H9 (cell line): ENCODE results near the gene SIGLEC1. TPM values are rescaled to one million over a fixed set of nuclear protein-coding genes. Genes with fewer than 3 reads are reported as not detected.

Experiments
- DNase-seq: peaks from one replicate; pipeline ENCODE4 v3.0.0-alpha.2; 2017
- H2AFZ ChIP-seq: one replicate; pipeline ENCODE4 v1.6.1; 2013; ENCODE audit warnings: mild to moderate bottlenecking, low read length, control low read depth, moderate library complexity
- H2AK5ac ChIP-seq: 2 replicates; pipeline ENCODE4 v1.6.1; 2013; ENCODE audit warnings: low read length, control low read depth, mixed read lengths; ENCODE audit not compliant: insufficient read length
- H2BK120ac ChIP-seq: one replicate; pipeline ENCODE4 v1.6.1; 2013; ENCODE audit warnings: low read depth, mild to moderate bottlenecking, low read length, control low read depth, inconsistent platforms; ENCODE audit not compliant: poor library complexity, severe bottlenecking
- H2BK12ac ChIP-seq: 2 replicates; pipeline ENCODE4 v1.6.1; 2013; ENCODE audit warnings: low read length, control low read depth, mixed read lengths, low read depth; ENCODE audit not compliant: insufficient read length
- H2BK15ac ChIP-seq: 2 replicates; pipeline ENCODE4 v1.6.1; 2013; ENCODE audit warnings: low read depth, low read length, control low read depth
- H2BK20ac ChIP-seq: one replicate; pipeline ENCODE4 v1.6.1; 2013; ENCODE audit warnings: low read depth, mild to moderate bottlenecking, low read length, control low read depth, inconsistent platforms; ENCODE audit not compliant: poor library complexity, severe bottlenecking
- H2BK5ac ChIP-seq: 2 replicates; pipeline ENCODE4 v1.6.1; 2013; ENCODE audit warnings: low read length, control low read depth, mixed read lengths; ENCODE audit not compliant: insufficient read length
- H3K14ac ChIP-seq: 2 replicates; pipeline ENCODE4 v1.6.1; 2013; ENCODE audit warnings: low read length, control low read depth; ENCODE audit not compliant: insufficient read depth
- H3K18ac ChIP-seq: 2 replicates; pipeline ENCODE4 v1.6.1; 2013; ENCODE audit warnings: low read depth, mild to moderate bottlenecking, mixed read lengths, low read length, control low read depth; ENCODE audit not compliant: insufficient read length
- H3K23ac ChIP-seq: 2 replicates; pipeline ENCODE4 v1.6.1; 2013; ENCODE audit warnings: low read length, control low read depth, mixed read lengths, low read depth; ENCODE audit not compliant: insufficient read length
- H3K23me2 ChIP-seq: 2 replicates; pipeline ENCODE4 v1.6.1; 2013; ENCODE audit warnings: low read depth, mild to moderate bottlenecking, mixed read lengths, low read length, control low read depth; ENCODE audit not compliant: insufficient read length, poor library complexity, severe bottlenecking
- H3K27ac ChIP-seq: 2 replicates; pipeline ENCODE4 v1.5.1; 2013; ENCODE audit warnings: low read length, control low read depth, mixed read lengths, low read depth; ENCODE audit not compliant: insufficient read length
- H3K27me3 ChIP-seq: 2 replicates; pipeline ENCODE4 v1.6.1; 2013; ENCODE audit warnings: low read length, control low read depth, inconsistent platforms; ENCODE audit not compliant: insufficient read depth
- H3K4ac ChIP-seq: 2 replicates; pipeline ENCODE4 v1.6.1; 2013; ENCODE audit warnings: low read depth, mild to moderate bottlenecking, control low read depth, inconsistent platforms, low read length, moderate library complexity
- H3K4me1 ChIP-seq: 2 replicates; pipeline ENCODE4 v1.6.1; 2013; ENCODE audit warnings: low read length, control low read depth, inconsistent platforms; ENCODE audit not compliant: insufficient read depth
- H3K4me2 ChIP-seq: 2 replicates; pipeline ENCODE4 v1.6.1; 2013; ENCODE audit warnings: low read length, control low read depth, mixed read lengths; ENCODE audit not compliant: insufficient read length, insufficient read depth
- H3K56ac ChIP-seq: 2 replicates; pipeline ENCODE4 v1.6.1; 2013; ENCODE audit warnings: low read depth, mild to moderate bottlenecking, mixed read lengths, low read length, control low read depth; ENCODE audit not compliant: insufficient read length
- H3K79me1 ChIP-seq: 2 replicates; pipeline ENCODE4 v1.6.1; 2013; ENCODE audit warnings: low read depth, mild to moderate bottlenecking, moderate library complexity, low read length, control low read depth, inconsistent platforms; ENCODE audit not compliant: insufficient read depth, poor library complexity, severe bottlenecking
- H3K79me2 ChIP-seq: 2 replicates; pipeline ENCODE4 v1.6.1; 2013; ENCODE audit warnings: low read length, control low read depth, inconsistent platforms; ENCODE audit not compliant: insufficient read depth
- H3K9ac ChIP-seq: 2 replicates; pipeline ENCODE4 v1.6.1; 2013; ENCODE audit warnings: low read length, control low read depth, mixed read lengths; ENCODE audit not compliant: insufficient read length; ENCODE audit errors: extremely low read depth
- H3K9me3 ChIP-seq: one replicate; pipeline ENCODE4 v1.6.1; 2013; ENCODE audit warnings: low read depth, low read length, inconsistent platforms; ENCODE audit not compliant: control insufficient read depth
- H3T11ph ChIP-seq: one replicate; pipeline ENCODE4 v1.6.1; 2013; ENCODE audit warnings: mild to moderate bottlenecking, low read length, control low read depth, inconsistent platforms
- H4K20me1 ChIP-seq: one replicate; pipeline ENCODE4 v1.6.1; 2013; ENCODE audit not compliant: control insufficient read depth, insufficient read length, insufficient read depth
- H4K5ac ChIP-seq: 2 replicates; pipeline ENCODE4 v1.6.1; 2013; ENCODE audit warnings: low read depth, mild to moderate bottlenecking, mixed read lengths, low read length, control low read depth; ENCODE audit not compliant: insufficient read length
- H4K8ac ChIP-seq: replicated peaks from 2 replicates; pipeline ENCODE4 v1.6.1; 2013; ENCODE audit warnings: low read length, control low read depth, mixed read lengths, low read depth; ENCODE audit not compliant: insufficient read length
- H4K91ac ChIP-seq: 2 replicates; pipeline ENCODE4 v1.6.1; 2013; ENCODE audit warnings: low read depth, mild to moderate bottlenecking, moderate library complexity, mixed read lengths, low read length, control low read depth; ENCODE audit not compliant: insufficient read length
- H3K27ac Mint-ChIP-seq, 3 experiments: 2 replicates in 2 of 3; 3 replicates in 1 of 3; pipeline ENCODE4 v1.8.0; 2020 to 2021; ENCODE audit warnings: mixed read lengths in 3 of 3, mild to moderate bottlenecking in 1 of 3, moderate library complexity in 1 of 3
- H3K27me3 Mint-ChIP-seq: 2 replicates; pipeline ENCODE4 v1.8.0; 2021; ENCODE audit warnings: low read depth, mild to moderate bottlenecking, moderate library complexity, mixed read lengths
- H3K36me3 Mint-ChIP-seq, 3 experiments: 2 replicates in 2 of 3; 3 replicates in 1 of 3; pipeline ENCODE4 v1.8.0; 2020 to 2021; ENCODE audit warnings: low read depth in 3 of 3, mixed read lengths in 3 of 3; ENCODE audit not compliant: insufficient read depth in 1 of 3
- H3K4me1 Mint-ChIP-seq, 2 experiments: 2 replicates each; pipeline ENCODE4 v1.8.0; 2020; ENCODE audit warnings: mixed read lengths in 2 of 2
- H3K4me3 Mint-ChIP-seq, 2 experiments: 2 replicates in 1 of 2; 3 replicates in 1 of 2; pipeline ENCODE4 v1.8.0; 2020 to 2021; ENCODE audit warnings: mild to moderate bottlenecking in 2 of 2, mixed read lengths in 2 of 2, moderate library complexity in 1 of 2
- H3K9me3 Mint-ChIP-seq, 2 experiments: 2 replicates in 1 of 2; 3 replicates in 1 of 2; pipeline ENCODE4 v1.8.0; 2020; ENCODE audit warnings: mild to moderate bottlenecking in 2 of 2, mixed read lengths in 2 of 2, moderate library complexity in 1 of 2
- CTCF ChIP-seq: fragments of 200-600 bp; sonication (generic); conservative IDR thresholded peaks from 3 replicates; pipeline ENCODE4 v1.8.0; 2021; ENCODE audit warnings: antibody characterized with exemption, mild to moderate bottlenecking
- WGBS: extraction: QIAGEN DNeasy Blood & Tissue Kit; methylation state at CpG from one replicate; pipeline ENCODE4 v1.1.7; 2013; ENCODE audit warnings: missing lambda C conversion rate, low lambda C conversion rate, mixed read lengths; ENCODE audit not compliant: insufficient read length; ENCODE audit errors: extremely low coverage; 5-methylcytosine and 5-hydroxymethylcytosine counted together
- total RNA-seq: library from RNA; stranded (reverse); gene quantifications from 2 replicates; pipeline ENCODE4 v1.2.1, GENCODE V29; 2021

SIGLEC1 gene
- total RNA-seq, 1 experiment from 2014 or later: not detected

- Histone ChIP-seq H4K5ac (no peak overlapping the region), H3K79me1 (no peaks in the 10 kb centered on the region), H2AK5ac (no peak overlapping the region), H3K27ac (no peak overlapping the region), H4K8ac (no peak overlapping the region), H3K4me2 (no peak overlapping the region), H3K18ac (no peak overlapping the region), H4K20me1 (peaks cover 2% of the 10 kb centered on the region), H3K9me3 (no peaks in the 10 kb centered on the region), H2BK12ac (no peak overlapping the region), H2AFZ (no peak overlapping the region), H3K23ac (no peak overlapping the region), H2BK120ac (no peak overlapping the region), H3K4ac (no peak overlapping the region), H3K9ac (no peak overlapping the region), H3K27me3 (no peaks in the 10 kb centered on the region), H3K56ac (no peak overlapping the region), H3K4me1 (no peaks in the 10 kb centered on the region), H3T11ph (no peak overlapping the region), H3K14ac (no peak overlapping the region), H2BK20ac (no peak overlapping the region), H2BK15ac (no peak overlapping the region), H3K23me2 (no peaks in the 10 kb centered on the region), H4K91ac (no peak overlapping the region), H3K79me2 (no peaks in the 10 kb centered on the region), H2BK5ac (no peak overlapping the region)
- TF ChIP-seq CTCF: no peak
- Mint-ChIP-seq H3K4me1 (no peaks in the 10 kb centered on the region), H3K27ac (no peak overlapping the region), H3K9me3 (no peaks in the 10 kb centered on the region), H3K4me3 (no peak overlapping the region), H3K27me3 (no peaks in the 10 kb centered on the region; the same call in 1 of the 2 replicates), H3K36me3 (no peaks in the 10 kb centered on the region; a peak in 1 of 7 replicates)
- WGBS: no CpG with 5 or more reads among the region's 11 CpGs
- DNase-seq: no peak
Observed at GRCh38 chr20:3702611-3703391, 9.6 kb downstream of the SIGLEC1 start.
